ENCODE measurements around the gene MAVS.
A peak's percentile ranks its signal among the peaks of the same experiment; 100 is the strongest.
"Not testable (repeated sequence)": the region's sequence is repeated elsewhere in the genome, so short reads cannot be mapped to it uniquely, and the experiment has no call there.

Gene MAVS

DNA sequence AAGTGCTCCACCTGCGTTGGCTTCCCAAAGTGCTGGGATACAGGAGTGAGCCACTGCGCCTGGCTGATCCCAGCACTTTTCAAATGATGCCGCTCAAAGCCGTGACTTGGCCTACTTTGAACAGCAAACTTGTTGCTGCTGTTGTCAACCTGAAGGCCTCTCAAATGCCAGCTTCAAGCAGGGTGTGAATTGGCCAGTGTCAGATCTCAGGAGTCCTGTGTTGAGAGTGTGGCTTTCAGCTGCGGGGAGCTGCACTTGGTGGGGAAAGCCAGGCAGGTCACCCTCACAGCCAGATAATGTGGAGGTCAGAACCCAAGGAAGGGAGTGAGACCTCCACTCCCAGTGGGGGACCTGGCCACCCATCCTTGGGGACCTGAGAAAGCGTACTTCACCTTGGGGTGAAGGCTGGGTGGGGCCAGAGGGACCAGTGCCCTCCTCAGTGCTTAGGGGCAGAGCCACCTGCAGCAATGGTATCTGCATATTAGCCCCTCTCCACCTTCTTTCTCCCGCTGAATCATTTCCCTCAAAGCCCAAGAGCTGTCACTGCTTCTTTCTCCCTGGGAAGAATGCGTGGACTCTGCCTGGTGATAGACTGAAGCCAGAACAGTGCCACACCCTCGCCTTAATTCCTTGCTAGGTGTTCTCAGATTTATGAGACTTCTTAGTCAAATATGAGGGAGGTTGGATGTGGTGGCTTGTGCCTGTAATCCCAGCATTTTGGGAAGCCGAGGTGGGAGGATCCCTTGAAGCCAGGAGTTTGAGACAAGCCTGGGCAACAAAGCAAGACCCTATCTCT is 23.4 kb downstream of the MAVS start:
- H3K4me3 ChIP-seq (ENCODE audit: extremely low read depth, insufficient read depth, low read length, poor library complexity, severe bottlenecking) = no peak overlapping the region
- no peaks in the 10 kb centered on the region for H3K9me3 ChIP-seq (ENCODE audit: control insufficient read depth, low read length)
- no peak overlapping the region for H3K27ac ChIP-seq (ENCODE audit: low read depth, low read length, severe bottlenecking)
- 98 to 100% methylated on average over 7 to 8 of the region's 10 CpGs for WGBS, 2 experiments (ENCODE audit: insufficient coverage in 2 of 2)
- no peaks in the 10 kb centered on the region for H3K4me1 ChIP-seq (ENCODE audit: control insufficient read depth, insufficient read depth, low read length, poor library complexity, severe bottlenecking)
- peaks cover 75% of the 10 kb centered on the region for H3K36me3 ChIP-seq (ENCODE audit: control insufficient read depth, insufficient read depth, low read length)

DNA sequence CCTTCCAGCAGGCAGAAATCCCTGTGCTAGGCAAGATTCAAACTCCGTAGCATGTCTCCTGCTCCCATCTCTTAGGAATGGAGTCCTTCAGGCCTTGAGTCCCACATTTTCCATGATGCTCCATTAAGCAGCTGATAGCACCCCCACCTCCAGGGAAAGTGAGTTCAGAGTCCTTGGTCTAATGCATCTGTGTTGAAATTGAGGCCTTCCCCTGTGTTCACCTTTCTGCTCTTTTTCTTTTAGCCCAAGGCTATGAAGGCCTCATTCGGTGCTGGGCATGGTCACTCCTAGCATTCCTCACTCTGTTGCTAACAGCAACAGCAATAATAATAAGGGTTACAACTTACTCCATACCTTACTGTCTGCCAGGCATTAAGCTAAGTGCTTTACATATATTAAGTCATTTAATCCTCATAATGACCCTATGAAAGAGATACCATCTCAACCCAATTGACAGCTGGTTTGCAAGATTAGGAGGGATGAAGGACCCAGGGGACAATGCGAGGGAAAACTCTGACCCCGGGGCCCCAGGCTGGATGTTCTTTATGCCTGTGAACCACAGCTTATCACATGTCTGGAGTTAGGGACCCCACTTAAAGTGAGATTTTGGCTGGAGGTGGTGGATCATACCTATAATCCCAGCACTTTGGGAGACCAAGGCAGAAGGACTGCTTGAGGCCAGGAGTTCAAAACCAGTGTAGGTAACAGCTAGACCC is 25.1 kb downstream of the MAVS start:
- peak overlapping the region; percentile 29 for H3K27ac ChIP-seq (ENCODE audit: low read depth, low read length, severe bottlenecking)

DNA sequence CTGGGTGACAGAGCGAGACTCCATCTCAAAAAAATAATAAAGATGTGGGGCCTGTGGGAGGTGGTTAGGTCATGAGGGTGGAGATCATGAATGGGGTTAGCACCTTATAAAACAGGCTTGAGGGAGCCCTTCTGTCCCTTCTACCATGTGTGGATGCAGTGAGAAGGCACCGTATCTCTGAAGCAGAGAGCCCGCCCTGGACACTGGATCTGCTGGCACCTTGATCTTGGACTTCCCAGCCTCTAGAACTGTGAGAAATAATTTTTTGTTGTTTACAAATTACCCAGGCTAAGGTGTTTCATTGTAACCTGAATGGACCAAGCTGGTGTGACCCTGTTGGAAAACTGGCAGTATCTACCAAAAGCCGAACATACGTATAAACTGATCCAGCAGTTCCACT is 26.9 kb downstream of the MAVS start:
- H3K4me3 ChIP-seq (ENCODE audit: extremely low read depth, insufficient read depth, low read length, poor library complexity, severe bottlenecking) = no peak overlapping the region
- H3K27ac ChIP-seq (ENCODE audit: low read depth, low read length, severe bottlenecking) = no peak overlapping the region
- H3K36me3 ChIP-seq (ENCODE audit: control insufficient read depth, insufficient read depth, low read length) = peaks cover 43% of the 10 kb centered on the region
- WGBS, 2 experiments (ENCODE audit: insufficient coverage in 2 of 2) = 96 to 97% methylated on average over 5 of the region's 5 CpGs
- no peaks in the 10 kb centered on the region for H3K9me3 ChIP-seq (ENCODE audit: control insufficient read depth, low read length)
- H3K4me1 ChIP-seq (ENCODE audit: control insufficient read depth, insufficient read depth, low read length, poor library complexity, severe bottlenecking) = no peaks in the 10 kb centered on the region

More for the DNA sequence above, 25.1 kb downstream of the MAVS start:
- Histone ChIP-seq H3K4me3 (ENCODE audit: extremely low read depth, insufficient read depth, low read length, poor library complexity, severe bottlenecking) (no peak overlapping the region), H3K36me3 (ENCODE audit: control insufficient read depth, insufficient read depth, low read length) (peaks cover 60% of the 10 kb centered on the region), H3K9me3 (ENCODE audit: control insufficient read depth, low read length) (no peaks in the 10 kb centered on the region), H3K4me1 (ENCODE audit: control insufficient read depth, insufficient read depth, low read length, poor library complexity, severe bottlenecking) (no peaks in the 10 kb centered on the region)
- WGBS, 2 experiments (ENCODE audit: insufficient coverage in 2 of 2) = 83 to 90% methylated on average over 2 to 3 of the region's 4 CpGs

DNA sequence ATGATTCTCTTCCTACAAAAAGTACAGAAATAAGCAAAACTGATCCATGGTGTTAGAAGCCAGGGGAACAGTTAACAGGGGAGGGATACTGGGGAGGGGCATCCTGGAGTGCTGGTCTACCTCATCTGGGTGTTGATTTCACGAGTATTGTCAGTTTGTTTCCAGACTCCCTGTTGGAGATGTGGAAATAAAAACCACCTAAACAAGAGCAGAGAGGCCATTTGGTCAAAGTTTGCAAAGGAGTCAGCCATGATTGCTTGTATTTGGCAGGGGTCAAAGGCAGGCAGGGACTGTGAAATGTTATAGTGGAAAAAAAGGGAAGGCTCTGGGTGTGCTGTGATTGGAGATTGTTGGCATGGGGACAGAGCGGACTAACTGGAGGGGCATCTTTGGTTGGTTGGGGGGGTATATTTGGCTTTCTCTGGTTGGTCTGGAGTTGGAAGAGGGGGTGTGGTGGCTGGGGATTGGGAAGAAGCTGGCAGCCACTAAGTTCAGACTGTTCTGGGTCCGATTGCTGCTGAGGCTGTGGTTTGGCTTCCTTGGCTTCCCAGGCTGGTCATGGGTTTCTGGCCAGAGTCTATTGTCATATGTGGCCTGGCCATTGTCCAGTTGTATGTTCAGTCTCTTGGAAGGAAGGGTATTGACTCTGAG is 27.7 kb downstream of the MAVS start:
- Histone ChIP-seq H3K9me3 (ENCODE audit: control insufficient read depth, low read length) (no peaks in the 10 kb centered on the region), H3K4me1 (ENCODE audit: control insufficient read depth, insufficient read depth, low read length, poor library complexity, severe bottlenecking) (no peaks in the 10 kb centered on the region), H3K36me3 (ENCODE audit: control insufficient read depth, insufficient read depth, low read length) (peaks cover 40% of the 10 kb centered on the region), H3K4me3 (ENCODE audit: extremely low read depth, insufficient read depth, low read length, poor library complexity, severe bottlenecking) (no peak overlapping the region), H3K27ac (ENCODE audit: low read depth, low read length, severe bottlenecking) (no peak overlapping the region)
- 90 to 97% methylated on average over 2 to 3 of the region's 3 CpGs for WGBS, 2 experiments (ENCODE audit: insufficient coverage in 2 of 2)

DNA sequence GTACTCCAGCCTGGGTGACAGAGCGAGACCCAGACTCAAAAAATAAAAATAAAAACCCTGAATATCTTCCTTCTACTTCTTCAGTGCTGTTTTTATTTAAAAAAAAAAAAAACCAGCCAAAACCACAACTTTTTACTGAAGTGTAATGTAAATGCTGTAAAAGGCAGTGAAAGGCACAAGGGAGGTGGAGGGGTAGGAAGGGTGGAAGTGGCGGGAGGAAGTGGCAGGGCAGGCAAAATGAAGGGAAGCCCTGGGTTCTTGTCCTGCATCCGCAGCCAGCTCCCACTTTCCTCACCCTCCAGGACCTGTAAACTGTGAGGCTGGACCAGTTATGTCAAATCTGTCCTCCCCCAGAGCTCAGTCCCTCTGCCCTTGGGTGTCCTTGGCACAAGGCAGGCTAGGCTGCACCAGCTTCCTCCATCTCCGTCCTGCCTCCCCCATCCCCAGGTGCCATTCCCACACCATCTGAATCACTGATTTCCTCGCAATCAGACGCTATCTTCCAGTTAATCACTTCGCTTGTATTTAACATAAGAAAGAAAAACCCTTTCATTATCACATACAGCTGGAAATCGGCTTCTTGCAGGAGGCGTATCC is 28.8 kb downstream of the MAVS start:
- 90% methylated on average over 2 of the region's 9 CpGs for WGBS, 2 experiments (ENCODE audit: insufficient coverage in 2 of 2)
- Histone ChIP-seq H3K9me3 (ENCODE audit: control insufficient read depth, low read length) (no peaks in the 10 kb centered on the region), H3K27ac (ENCODE audit: low read depth, low read length, severe bottlenecking) (no peak overlapping the region), H3K36me3 (ENCODE audit: control insufficient read depth, insufficient read depth, low read length) (peaks cover 40% of the 10 kb centered on the region), H3K4me3 (ENCODE audit: extremely low read depth, insufficient read depth, low read length, poor library complexity, severe bottlenecking) (no peak overlapping the region), H3K4me1 (ENCODE audit: control insufficient read depth, insufficient read depth, low read length, poor library complexity, severe bottlenecking) (no peaks in the 10 kb centered on the region)

DNA sequence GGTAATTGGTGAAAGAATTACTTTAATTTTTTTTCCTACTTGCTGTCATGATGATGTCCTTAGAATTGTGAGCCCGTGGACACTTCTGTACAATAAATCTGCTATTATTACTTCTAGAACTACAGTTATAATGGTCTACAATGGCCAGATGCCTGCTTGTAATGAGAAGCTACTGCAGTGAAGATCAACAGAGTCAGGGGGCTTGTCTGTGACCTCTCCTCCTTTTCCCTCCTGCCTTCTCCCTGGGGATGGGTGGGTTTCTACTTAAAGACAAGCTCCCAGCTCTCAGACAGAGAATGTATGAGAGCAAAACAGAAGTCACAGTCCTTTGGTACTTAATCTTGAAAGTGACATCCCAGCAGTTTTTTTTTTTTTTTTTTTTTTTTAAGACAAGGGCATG is 29.4 kb downstream of the MAVS start:
- no peaks in the 10 kb centered on the region for H3K4me1 ChIP-seq (ENCODE audit: control insufficient read depth, insufficient read depth, low read length, poor library complexity, severe bottlenecking)
- H3K27ac ChIP-seq (ENCODE audit: low read depth, low read length, severe bottlenecking) = no peak overlapping the region
- no peak overlapping the region for H3K4me3 ChIP-seq (ENCODE audit: extremely low read depth, insufficient read depth, low read length, poor library complexity, severe bottlenecking)
- H3K36me3 ChIP-seq (ENCODE audit: control insufficient read depth, insufficient read depth, low read length) = peaks cover 38% of the 10 kb centered on the region
- no peaks in the 10 kb centered on the region for H3K9me3 ChIP-seq (ENCODE audit: control insufficient read depth, low read length)
- WGBS, 2 experiments (ENCODE audit: insufficient coverage in 2 of 2) = no CpG with 5 or more reads among the region's 1 CpG

DNA sequence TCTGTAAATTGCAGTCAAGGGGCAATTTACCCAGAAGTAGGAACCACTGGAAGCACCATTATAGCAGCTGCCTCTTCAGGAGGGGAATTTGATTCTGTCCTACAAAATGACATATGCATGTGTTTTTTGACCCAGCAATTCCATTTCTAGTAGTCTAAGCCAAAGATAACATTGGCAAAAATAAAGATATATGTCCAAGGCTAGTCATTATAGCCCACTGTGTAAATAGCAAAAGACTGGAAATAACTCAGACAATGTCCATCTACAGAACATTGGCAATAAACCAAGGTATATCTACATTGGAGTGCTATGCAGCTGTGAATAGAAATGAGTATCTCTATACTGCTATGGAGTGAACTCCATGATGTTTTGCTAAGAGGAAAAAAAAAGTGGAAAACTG is 30.0 kb downstream of the MAVS start:
- Histone ChIP-seq H3K4me3 (ENCODE audit: extremely low read depth, insufficient read depth, low read length, poor library complexity, severe bottlenecking) (no peak overlapping the region), H3K36me3 (ENCODE audit: control insufficient read depth, insufficient read depth, low read length) (peaks cover 31% of the 10 kb centered on the region), H3K27ac (ENCODE audit: low read depth, low read length, severe bottlenecking) (no peak overlapping the region), H3K9me3 (ENCODE audit: control insufficient read depth, low read length) (no peaks in the 10 kb centered on the region), H3K4me1 (ENCODE audit: control insufficient read depth, insufficient read depth, low read length, poor library complexity, severe bottlenecking) (no peaks in the 10 kb centered on the region)

DNA sequence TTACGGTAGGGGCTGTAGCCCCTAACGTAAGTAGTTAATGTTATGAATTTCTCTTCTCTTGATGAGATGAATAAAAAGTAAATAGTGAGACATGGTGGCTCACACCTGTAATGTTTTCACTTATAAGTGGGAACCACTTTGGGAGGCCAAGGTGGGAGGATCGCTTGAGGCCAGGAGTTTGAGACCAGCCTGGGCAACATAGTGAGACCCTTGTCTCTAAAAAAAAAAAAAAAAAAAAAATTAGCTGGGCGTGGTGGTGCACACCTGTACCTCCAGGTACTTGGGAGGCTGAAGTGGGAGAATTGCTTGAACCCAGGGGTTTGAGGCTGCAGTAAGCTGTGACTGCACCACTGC is 32.3 kb downstream of the MAVS start:
- not testable (repeated sequence) for H3K9me3 ChIP-seq (ENCODE audit: control insufficient read depth, low read length); H3K36me3 ChIP-seq (ENCODE audit: control insufficient read depth, insufficient read depth, low read length); H3K4me3 ChIP-seq (ENCODE audit: extremely low read depth, insufficient read depth, low read length, poor library complexity, severe bottlenecking); H3K27ac ChIP-seq (ENCODE audit: low read depth, low read length, severe bottlenecking); H3K4me1 ChIP-seq (ENCODE audit: control insufficient read depth, insufficient read depth, low read length, poor library complexity, severe bottlenecking)
- WGBS, 2 experiments (ENCODE audit: insufficient coverage in 2 of 2) = 67 to 93% methylated on average over 1 to 2 of the region's 4 CpGs

DNA sequence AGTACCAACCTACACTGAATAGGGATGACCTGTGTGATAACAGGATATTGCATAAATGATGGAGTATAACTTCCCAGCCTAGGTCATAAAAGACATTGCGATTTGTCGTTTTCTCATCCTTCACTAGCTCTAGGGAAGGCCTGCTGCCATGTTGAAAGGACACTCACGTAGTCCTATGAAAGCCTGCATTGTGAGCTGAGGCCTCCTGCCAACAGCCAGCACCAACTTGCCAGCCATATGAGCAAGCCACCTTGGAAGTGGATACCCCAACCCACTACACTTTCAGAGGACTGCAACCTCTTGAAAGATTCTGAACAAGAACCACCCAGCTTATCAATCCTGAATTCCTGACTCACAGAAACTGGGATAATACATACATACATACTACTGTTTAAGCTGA is 39.1 kb downstream of the MAVS start:
- WGBS, 2 experiments (ENCODE audit: insufficient coverage in 2 of 2) = 95 to 100% methylated on average over 3 of the region's 3 CpGs
- Histone ChIP-seq H3K36me3 (ENCODE audit: control insufficient read depth, insufficient read depth, low read length) (peaks cover 9% of the 10 kb centered on the region), H3K4me1 (ENCODE audit: control insufficient read depth, insufficient read depth, low read length, poor library complexity, severe bottlenecking) (peaks cover 4% of the 10 kb centered on the region), H3K27ac (ENCODE audit: low read depth, low read length, severe bottlenecking) (no peak overlapping the region), H3K4me3 (ENCODE audit: extremely low read depth, insufficient read depth, low read length, poor library complexity, severe bottlenecking) (no peak overlapping the region), H3K9me3 (ENCODE audit: control insufficient read depth, low read length) (no peaks in the 10 kb centered on the region)

DNA sequence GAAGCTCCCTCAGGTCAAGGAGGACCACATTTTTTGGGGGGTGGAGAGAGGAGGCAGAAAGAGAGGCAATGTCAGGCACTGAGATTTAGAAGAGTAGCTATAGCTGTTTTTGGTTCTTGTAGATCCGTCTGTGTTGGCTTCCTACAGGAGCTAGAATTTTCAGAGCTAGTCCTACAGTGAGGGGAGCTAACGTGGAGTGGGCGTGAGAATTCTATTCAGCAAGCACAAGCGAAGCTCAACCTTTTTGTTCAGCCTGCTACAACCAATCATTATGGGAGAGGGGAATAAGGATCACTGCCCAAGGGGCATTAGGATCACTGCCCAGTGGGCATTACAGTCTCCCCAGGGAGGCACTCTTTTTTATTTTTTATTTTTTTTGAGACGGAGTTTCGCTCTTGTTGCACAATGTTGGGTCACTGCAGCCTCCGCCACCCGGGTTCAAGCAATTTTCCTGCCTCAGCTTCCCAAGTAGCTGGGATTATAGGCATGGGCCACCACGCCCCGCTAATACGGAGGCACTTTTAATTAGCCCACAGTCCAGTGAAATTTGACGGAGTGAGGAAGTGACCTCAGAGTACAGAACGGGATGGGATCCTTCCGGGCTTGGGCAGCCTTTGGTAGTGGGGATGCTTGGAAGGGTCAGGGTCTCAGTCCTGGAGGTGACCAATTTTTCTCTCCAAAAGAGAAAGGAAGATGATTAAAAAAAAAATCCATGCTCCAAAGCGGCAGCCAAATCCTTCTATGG is 41.4 kb downstream of the MAVS start:
- peaks cover 15% of the 10 kb centered on the region for H3K4me1 ChIP-seq (ENCODE audit: control insufficient read depth, insufficient read depth, low read length, poor library complexity, severe bottlenecking)
- 31 to 37% methylated on average over 13 of the region's 15 CpGs for WGBS, 2 experiments (ENCODE audit: insufficient coverage in 2 of 2)
- H3K36me3 ChIP-seq (ENCODE audit: control insufficient read depth, insufficient read depth, low read length) = peaks cover 32% of the 10 kb centered on the region
- H3K4me3 ChIP-seq (ENCODE audit: extremely low read depth, insufficient read depth, low read length, poor library complexity, severe bottlenecking) = peak overlapping the region; percentile 87
- no peaks in the 10 kb centered on the region for H3K9me3 ChIP-seq (ENCODE audit: control insufficient read depth, low read length)
- H3K27ac ChIP-seq (ENCODE audit: low read depth, low read length, severe bottlenecking) = peak overlapping the region; percentile 97
